GM18867 (cell line): Measurements from ENCODE around the gene KRT78.

Source experiments
- ATAC-seq: cut with Tn5 transposase; IDR thresholded peaks from one replicate; pipeline ENCODE4 v1.9.1; 2021; ENCODE audit warnings: mild to moderate bottlenecking, moderate library complexity; ENCODE audit not compliant: unreplicated experiment

KRT78 gene

DNA sequence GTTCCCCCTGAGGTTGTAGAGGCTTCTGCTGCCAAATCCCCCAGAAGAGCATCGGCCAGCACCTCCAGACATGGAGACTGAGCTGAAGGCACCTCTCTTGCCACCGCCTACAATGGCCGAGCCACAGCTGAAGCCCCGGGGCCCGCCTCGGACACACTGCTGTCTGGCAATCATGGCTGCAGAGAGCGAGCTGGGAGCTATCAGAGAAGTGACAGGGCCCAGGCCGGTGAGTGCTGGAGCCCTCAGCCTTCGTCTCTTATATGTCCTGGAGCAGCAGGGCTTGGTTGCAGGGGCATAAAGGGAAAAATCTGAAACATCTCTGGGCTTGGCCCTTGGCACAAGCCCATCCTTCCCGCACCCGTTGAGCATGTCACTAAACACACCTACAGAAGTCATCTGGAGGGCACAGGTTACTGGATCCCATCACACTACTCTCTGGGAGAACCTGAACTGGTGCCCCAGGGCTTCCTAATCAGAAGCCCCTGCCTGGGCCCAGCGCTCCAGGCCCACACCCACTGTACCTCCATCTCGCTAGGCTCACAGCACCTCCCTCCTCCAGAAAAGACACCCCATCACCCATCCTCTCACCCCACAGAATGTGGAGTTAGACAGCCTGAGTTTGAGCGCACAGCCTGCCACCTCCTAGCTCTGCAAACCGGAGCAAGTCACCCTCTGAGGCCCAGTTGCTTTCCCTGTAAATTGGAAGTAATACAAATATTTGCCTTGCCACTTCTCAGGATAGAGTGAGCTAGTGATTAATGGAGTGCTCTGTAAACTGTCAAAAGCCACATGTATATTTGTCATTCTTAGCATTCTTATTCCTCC, 34.7 kb downstream of the KRT78 start, which contains the start of gene KRT4:
Gene KRT4 (minus strand): TSS at position 232 of the 825 bp plus-strand sequence. CDS start 58 bp downstream, at position 174.
- ATAC-seq: no peak

DNA sequence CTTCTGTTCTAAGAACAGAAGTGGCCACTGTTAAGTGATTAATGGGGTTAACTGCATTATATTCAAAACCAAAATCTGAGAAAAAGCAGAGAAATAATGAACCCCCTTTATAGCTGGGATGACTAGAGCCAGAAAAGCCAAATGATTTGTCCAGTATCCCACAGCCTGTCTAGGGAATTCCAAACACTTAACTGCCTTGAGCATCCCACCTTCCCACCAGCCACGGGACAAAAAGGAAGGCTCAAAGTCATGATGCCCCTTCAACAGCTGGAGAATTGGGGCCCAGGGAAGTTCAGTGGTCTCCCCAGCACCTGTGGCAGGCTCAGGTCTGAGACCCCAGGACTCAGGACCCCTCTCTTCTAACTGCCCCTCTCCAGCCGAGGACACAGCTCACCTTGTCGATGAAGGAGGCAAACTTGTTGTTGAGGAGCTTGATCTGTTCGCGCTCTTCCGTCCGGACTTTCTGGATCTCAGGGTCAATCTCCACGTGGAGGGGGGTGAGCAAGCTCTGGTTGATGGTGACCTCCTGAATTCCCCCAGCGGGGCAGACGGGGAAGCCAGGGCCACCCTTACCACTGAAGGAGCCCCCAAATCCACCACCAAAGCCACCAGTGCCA, 35.5 kb downstream of the KRT78 start:
- no peak for ATAC-seq

DNA sequence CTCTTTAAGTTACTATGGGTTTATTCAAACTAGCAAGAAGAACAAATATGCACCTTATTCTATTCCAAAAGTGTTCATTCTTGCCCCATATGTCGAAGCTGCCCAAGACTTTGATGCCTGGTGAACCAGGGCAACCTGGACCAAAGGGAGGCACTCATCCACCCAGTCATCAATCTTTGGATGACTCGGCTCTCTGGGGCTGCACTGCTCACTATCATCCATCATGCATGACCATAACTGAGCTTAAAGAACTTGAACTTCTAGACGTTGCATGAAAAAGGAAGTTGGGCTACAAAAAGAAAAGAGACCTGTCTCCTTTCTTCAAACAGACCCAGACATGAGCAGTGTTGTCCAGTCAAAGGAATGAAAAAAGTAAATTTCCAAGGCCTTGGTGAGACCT, 36.0 kb downstream of the KRT78 start:
- no peak for ATAC-seq

DNA sequence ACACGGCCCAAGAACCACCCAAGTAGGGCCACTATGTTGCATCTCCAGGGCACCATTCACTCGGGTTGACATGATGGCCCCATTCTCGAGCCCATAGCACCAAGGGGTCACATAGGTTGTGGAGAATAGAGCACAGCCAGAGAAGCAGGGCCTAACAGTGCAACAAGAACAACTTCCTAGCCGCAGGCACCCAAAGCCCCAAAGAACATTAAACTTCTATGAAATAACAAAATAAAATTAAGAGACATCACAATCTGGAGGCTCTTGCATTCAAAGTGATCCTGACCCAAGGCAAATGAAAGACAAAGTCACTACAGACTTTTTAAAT, 36.8 kb downstream of the KRT78 start:
- no peak for ATAC-seq

DNA sequence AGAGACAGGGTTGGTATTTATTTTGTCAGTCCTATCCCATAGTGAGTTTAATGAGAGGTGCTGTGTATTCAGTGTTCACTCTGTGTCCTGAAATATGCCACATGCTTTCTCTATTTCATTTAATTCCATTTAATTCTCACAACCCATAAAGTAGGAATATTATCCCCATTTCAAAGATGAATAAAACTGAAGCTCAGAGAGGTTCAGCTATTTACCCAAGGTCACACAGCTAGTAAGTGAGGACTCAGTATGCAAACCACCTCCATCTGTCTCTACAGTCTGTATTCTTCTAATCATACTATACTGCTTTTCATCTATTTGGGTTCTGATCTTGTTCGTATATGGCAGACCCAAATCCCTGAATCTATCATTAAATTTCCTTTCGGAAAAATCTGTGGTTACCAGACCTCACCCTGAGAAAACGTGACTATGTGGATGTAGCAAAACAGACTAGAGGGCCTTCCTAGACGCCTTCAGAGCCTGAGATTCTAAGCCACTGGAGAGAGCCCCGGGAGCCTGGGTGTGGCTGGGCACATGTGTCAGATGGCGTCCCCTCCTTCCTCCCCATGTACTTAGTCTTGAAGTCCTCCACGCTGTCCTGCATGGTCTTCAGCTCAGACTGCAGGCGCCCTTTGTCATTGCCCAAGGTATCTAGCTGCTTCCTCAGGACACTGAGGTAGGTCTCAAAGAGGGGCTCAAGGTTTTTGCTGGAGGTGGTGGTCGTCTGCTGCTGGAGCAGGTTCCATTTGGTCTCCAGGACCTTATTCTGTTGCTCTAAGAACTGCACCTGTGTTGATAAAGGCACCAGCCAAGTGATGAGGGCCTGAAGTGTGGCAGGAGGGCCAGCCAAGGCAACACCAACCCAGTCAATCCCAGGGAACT, 37.4 kb downstream of the KRT78 start:
- ATAC-seq: no peak

DNA sequence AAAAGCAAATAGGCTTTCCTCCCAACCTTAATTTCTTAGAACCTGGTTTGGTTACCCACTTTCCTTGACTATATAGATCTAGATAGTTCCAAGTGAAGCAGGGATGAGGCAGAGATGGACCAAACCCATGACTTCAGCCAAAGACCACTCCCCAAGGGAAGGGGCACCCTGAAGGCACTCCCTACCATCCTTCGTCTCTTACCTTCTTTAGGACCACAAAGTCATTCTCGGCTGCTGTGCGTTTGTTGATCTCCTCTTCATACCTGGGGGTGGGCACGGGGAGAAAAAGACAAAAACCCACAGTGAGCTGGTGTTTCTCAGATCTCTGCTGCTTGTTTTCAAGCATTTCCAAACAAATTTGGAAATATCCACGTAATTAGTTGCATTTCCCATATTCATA, 38.2 kb downstream of the KRT78 start:
- ATAC-seq: no peak

DNA sequence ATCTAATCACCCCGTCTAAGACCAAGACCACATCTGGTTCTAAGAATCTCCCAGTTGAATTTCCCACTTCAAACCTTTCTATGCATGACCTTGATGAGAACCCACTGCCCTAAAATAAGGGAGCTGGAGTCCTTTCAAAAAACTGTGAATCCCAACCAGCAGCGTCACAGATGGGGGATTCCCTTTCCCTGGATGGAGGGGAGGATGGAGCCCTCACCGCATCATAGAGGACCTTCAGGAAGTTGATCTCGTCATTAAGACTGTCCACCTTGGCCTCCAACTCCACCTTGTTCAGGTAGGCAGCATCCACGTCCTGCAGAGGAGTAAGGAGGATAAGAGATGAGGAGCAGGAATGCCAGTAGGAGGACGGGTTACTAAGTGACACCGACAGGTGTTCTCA, 39.6 kb downstream of the KRT78 start:
- ATAC-seq: no peak

DNA sequence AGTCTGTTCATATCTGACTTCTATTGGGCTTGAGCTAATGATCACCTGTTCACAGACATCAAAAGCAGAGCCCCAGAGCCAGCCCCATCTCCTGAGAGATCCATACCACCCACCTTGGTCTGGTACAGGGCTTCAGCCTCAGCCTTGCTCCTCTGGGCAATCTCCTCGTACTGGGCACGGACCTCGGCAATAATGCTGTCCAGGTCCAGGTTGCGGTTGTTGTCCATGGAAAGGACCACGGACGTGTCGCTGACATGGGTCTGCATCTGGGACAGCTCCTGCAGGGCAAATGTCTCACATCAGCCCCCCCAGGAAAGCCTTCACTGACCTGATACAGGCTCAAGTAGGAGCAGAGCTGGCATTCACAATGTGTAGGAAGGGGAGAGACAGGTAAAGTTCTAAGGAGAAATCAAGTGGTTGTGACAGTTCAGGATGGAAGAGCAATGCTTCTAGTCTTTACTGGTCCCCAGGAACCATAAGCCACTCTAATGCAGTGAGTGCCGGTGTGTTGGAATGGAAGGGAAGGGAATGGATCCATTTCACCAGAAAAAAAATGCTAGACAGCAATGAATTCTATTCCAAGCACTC, 40.1 kb downstream of the KRT78 start:
- no peak for ATAC-seq

DNA sequence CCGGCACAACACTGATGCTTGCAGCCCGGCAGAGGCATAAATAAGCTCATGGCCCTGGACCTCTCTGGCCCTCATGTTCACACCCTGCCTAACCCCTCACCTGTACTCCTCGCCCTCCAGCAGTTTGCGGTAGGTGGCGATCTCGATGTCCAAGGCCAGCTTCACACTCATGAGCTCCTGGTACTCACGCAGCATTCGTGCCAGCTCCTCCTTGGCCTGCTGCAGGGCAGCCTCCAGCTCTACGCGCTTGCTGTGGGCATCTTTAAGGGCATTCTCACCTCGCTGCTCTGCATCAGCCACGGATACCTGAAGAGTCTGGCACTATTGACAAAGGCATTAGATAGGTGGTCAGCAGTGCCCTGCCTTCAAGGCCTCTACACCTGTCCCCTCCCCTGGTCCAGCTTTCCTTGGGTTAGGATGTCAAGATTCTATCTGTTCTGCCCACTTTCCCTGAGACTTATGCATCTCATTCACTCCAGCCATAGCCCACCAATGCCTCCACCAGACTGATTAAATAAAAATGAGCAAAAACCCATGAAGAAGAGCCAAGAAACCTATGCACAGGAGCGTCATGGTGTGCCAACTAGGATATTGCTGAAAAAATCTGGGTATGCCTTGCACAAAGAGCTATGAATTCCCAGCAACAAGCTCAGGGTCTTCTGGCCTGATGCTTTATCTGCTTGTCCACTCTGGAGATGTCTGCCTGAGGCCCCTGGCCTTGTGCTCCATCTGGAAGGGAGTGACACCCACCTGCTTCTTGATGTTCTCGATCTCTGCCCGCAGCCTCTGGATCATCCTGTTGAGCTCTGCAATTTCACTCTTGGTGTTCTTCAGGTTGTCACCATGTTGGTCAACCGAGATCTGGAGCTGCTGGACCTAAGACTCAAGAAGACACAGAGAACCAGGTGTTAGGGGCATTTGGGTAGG, 41.0 kb downstream of the KRT78 start:
- no peak for ATAC-seq

DNA sequence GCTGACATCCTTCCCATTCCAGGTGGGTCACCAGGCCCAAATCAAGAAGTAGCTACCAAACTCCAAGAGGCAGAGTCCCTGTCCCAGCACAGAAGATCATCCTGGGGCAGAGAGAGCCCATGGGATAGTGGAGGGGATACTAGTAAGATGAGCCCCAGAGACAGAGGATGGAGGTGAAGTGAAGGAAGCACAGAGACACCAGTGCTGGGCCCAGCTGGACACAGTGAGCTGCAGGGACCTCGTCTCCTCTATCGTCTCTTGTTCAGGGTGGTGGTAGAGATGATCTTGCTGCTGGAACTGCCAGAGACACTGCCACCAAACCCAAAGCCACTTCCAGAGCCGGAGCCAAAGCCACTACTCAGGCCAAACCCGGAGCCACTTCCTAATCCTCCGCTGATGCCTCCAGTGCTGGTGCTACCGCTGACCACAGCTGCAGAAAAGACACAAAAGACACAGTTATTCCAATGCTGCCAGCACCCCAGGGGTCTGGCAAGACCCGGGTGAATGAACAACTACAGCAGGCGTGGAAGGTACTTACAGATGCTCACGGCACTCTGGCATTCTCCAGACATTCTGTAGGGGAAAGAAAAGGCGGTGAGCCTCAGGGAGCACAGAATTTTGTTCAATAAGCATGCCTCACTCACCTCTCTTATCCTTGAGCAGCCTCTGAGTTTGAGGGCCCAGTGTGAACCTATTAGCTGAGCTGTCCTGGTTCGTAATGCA, 41.8 kb downstream of the KRT78 start:
- no peak for ATAC-seq

DNA sequence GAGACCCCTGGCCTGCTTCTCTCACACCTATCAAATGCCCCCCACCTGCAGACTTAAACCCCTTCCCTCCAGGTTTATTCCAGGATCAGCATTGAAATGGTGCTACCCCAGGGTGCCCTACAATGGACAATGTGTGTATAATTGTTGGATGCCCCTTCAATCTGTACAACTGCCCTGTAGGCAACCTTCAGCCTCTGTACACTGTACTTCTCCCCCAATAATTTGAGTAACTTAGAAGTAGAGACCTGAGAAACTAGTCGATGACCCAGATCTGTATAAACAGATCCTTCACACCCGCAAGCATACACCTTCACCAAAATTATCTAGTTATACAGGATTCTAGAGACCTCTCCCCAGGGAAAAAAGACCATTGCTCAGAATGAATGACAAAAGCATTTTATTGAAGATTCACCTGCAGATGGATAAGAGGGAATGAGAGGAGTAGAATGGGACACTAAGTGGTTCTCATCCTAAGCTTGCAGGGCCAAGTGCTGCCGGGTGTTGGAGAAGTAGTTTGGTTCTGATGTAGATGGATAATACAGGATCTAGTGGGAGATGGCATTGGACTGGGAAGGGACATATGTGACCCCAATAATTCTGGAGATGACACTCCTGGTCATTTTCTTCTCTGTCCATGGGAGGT, 42.5 kb downstream of the KRT78 start:
- ATAC-seq: no peak

DNA sequence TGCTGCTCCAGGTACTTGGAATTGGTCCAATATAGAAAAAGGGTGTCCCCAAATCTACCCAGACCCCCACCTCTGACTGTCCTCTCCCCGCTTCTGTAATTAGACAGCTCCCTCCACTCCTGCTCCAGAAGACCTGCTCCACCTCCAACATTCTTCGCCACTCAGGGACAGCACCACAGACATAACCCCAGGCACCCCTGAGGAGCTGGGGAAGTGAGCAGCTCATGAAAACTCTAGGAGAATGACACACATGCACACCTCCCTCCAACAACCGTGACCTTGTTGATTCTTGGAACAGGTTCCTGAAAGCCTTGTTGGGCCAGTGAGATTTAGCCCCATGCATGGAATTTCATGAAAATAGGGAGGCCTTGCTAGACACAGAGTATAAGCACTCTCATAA, 43.1 kb downstream of the KRT78 start:
- ATAC-seq: no peak

DNA sequence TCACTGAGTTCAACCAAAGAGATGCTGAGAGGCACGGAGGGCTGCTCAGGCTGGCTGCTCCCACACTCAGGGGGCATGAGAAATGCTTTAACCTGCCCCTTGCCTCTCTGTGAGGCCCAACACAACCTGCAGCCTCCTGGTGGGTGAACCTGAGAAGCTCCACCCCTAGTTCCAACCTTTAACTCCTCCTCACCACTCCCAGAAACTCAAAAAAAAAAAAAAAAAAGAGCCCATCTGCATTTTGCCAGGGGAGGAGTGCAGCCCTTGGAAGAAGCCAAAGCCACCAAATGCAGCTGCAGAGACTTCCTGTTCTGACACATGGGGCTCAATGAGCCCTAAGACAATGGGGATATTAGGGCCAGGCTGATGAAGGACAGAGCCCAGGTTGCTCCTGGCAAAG, 43.8 kb downstream of the KRT78 start:
- no peak for ATAC-seq

DNA sequence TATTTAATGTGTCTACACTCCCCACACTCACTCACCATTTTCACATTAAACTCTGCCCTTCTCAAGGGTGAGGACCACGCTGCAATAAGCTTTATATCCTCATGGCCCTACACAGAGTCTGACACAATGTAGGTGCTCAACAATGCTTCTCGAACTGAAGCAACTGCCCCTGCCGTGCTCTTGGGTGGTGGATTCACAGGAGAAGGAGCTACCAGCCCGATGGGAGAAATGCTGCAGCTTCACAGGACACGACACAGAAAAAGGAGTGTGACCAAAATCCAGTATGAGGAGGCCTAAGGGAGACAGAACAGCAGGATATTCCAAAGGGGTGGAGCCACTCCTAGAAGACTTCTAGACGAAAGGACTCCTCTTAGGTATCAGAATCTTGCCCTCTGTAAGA, 46.4 kb downstream of the KRT78 start:
- no peak for ATAC-seq

DNA sequence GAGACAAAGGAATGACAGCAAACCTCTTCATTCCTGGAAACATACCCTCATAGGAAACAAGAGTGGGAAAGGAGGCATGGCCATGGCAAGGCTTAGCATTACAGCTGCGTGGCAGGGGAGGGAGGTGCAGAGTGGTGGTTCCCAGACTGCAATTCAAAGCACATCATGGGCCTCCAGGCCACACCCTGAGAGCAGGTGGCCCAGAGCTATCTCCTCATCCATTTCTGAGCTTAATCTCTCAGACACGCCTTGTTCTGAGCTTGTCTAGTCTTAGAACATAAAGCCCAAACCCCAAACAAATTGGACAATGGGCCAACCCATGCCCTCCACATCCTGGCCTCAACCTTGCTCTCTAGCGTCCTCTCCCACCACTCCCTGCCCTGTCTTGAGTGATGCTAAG, 47.0 kb downstream of the KRT78 start:
- no peak for ATAC-seq

DNA sequence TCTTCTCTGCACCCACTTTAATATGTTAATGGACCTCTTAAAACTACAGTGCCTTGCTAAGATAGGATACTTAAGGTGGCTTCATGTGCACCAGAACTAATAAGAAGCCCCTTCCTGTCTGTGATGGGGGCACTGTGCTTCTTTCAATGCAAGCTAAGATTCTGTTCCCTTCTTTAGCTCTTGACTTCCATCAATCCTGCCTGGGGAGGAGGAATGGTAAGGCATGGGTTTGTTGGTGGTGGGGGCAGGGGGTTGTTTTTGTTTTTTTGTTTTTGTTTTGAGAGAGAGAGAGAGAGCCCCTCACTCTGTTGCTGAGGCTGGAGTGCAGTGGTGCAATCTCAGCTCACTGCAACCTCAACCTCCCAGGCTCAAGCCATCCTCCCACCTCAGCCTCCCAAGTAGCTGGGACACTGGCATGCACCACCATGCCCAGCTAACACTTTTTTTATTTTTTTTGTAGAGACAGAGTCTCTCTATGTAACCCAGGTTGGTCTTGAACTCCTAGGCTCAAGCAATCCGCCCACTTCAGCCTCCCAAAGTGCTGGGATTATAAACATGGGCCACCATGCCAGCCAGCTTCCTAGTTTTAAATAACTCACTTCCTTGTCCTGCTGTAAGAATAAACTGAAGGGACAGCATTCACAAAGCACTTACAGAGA, 48.4 kb downstream of the KRT78 start:
- no peak for ATAC-seq

DNA sequence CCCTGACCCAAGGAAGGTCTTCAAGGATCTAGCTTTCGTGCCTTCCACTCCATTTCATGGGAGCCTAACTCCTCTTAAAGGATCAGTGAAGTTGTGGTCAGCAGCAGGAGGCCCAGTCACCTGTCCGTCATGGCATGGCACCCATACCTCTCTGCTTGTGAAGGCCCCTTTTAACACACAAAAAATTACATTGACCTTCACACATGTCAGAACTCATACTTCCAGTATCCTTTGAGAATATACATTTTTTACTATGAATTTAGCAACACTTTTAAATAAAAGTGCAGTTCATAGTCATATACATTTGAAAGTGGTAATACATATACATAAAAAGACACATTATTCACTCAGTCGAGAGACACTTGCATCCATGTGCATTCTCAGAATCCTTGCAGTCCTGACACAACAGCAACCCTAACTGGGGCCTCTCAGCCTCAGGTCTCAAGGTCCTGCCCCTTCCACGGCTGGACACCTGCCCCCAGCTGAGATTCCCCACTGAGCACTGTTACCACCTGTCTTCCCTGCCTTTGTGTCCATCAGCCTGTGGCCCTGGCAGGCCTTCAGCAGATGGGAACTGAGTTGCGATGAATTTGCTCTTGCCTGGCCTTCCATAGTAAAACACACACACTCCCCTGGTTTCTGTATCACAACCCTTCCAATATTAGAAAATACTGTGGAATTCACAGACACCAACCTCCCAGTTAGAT, 49.1 kb downstream of the KRT78 start:
- no peak for ATAC-seq
